ENCODE data around the gene CTNNB1.

CTNNB1 gene

DNA sequence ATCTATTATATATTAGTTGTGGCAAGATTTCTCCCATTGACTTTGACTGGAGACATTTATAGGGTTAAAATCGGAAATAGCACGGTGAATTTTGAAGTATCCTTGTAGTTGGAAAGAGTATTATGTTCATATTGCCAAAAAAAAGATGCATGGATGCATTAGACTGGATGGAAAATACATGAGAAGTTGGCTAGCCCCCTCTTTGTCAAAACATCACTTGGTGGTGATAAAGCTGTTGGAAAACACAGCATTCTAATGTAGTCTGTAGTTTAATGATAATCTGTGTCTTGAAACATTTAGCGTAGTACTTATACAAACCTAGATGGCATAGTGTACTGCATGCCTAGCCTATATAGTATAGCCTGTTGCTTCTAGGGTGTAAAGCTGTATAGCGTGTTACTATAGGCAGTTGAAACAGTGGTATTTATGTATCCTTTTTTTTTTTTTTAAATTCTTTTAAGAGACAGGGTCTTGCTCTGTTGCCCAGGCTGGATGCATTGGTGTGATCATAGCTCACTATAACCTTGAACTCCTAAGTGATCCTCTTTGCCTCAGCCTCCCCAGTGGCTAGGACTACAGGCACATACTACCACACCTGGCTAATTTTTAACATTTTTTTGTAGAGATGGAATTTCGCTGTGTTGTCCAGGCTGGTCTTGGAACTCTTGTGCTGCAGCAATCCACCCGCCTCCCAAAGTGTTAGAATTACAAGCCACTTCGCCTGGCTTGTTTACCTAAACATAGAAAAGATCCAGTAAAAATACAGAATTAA lies 21.8 kb downstream of the CTNNB1 start:
- FAIRE-seq, result no peak

DNA sequence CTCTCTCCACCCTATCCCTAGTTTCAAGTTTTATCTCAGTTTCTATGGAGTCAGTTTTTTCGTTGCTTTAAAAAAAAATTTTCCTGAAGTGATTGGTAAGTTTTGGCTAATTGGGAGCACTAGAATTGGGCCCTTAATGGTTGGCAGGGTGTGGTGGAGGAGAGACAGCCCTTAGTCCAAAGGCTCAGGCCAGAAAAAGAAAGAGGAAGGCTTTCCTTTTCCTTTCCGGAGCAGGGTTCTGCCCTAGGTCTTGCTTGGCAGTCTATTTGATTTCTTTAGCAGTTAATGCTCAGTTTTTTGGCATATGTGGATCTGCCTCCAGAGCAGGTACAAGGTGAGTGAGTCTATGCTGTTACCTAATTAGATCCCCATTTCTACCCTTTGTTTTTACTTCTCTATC lies 22.7 kb downstream of the CTNNB1 start:
- FAIRE-seq, result no peak

- no peak for FAIRE-seq
Observed at GRCh38 chr3:41222501-41222900, 23.2 kb downstream of the CTNNB1 start.

- FAIRE-seq, result no peak
Observed at GRCh38 chr3:41223078-41223477, 23.8 kb downstream of the CTNNB1 start.

GRCh38 chr3:41223691-41224090 lies 24.4 kb downstream of the CTNNB1 start:
- FAIRE-seq, result no peak

DNA sequence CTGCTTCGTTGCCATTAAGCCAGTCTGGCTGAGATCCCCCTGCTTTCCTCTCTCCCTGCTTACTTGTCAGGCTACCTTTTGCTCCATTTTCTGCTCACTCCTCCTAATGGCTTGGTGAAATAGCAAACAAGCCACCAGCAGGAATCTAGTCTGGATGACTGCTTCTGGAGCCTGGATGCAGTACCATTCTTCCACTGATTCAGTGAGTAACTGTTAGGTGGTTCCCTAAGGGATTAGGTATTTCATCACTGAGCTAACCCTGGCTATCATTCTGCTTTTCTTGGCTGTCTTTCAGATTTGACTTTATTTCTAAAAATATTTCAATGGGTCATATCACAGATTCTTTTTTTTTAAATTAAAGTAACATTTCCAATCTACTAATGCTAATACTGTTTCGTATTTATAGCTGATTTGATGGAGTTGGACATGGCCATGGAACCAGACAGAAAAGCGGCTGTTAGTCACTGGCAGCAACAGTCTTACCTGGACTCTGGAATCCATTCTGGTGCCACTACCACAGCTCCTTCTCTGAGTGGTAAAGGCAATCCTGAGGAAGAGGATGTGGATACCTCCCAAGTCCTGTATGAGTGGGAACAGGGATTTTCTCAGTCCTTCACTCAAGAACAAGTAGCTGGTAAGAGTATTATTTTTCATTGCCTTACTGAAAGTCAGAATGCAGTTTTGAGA lies 25.0 kb downstream of the CTNNB1 start:
- FAIRE-seq, result no peak

DNA sequence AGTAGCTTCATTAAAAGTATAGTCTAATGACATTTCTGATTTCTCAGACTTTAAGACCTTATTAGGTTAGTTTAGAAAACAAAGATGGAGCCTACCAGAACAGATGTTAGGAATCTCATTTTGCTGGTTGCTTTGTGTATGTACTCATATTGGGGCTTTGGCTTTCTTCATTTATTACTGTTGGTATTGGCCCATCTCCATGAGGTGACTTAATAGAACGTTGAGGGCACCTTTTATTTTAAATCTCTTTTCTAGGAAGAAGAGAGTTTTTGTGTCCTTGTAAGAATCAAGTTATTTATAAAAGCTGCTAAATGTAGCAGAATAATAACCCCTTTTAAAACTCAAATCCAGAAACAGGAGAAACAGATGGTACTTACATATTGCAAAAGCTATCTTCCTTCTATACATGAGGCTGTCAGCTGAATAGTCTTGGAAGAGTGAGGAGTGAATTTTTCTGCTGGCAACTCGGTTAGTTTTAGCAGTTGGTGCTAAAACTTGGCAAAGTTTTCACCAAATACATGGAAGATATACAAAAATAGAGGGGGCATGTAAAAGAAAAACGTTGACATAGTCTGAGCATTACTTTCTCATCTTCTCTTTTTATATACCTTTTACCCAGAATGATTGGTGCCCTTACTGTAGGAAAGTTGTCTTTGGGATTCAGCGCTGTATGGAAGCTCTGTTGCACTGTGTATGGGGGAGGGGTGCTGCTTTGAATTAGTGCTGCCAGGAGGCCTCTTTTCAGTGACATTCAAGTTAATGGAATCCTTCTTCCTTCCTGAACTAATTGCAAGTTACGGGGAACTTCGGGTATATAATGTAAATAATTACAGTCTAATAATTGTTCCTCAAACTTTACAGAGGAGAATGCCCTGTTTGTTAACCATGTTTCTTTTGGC lies 35.8 kb downstream of the CTNNB1 start:
- no peak for FAIRE-seq

GRCh38 chr3:41236228-41236627 lies 36.9 kb downstream of the CTNNB1 start:
- FAIRE-seq, result no peak

DNA sequence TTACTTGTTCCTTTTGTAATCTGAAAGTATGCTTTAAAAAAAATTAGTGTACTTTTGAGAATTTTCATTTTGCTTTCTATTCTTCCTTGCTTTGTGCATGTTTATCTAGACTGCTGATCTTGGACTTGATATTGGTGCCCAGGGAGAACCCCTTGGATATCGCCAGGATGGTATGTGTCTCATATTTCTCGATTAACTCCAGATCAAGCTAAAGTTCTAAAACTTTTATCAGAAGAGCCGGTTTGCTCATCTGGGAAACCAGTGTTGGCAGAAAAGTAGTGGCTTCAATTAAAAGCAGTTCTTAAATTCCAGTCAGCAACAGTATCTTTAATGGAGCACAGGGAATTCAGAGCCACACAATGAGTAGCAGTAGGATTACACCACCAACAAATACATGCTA lies 38.6 kb downstream of the CTNNB1 start:
- no peak for FAIRE-seq

- FAIRE-seq, result peak; percentile 11
Observed at GRCh38 chr3:41239587-41239986, 40.3 kb downstream of the CTNNB1 start.

DNA sequence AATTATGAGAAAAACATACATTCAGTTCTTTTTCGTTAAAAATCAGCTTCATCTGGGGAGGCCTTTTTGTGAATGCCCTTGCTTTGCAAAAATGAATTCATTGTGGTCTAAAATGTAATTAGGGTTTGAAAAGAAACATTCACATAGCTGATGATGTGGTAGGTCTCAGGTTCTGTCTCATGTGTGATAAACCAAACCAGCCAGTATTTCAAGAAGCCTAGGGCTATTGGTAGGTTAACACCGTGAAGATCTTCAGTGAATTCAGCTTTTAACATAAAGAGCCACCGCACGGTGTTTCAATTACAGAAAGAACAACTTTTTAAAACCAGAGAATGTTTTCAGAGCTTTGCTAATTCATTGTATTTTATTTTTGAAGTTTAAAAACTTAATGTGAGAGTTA lies 41.9 kb downstream of the CTNNB1 start:
- no peak for FAIRE-seq

- FAIRE-seq, result no peak
Observed at GRCh38 chr3:41241800-41242571, 42.7 kb downstream of the CTNNB1 start.

GRCh38 chr3:41243183-41243582 lies 43.9 kb downstream of the CTNNB1 start:
- no peak for FAIRE-seq

GRCh38 chr3:41244620-41245336 lies 45.5 kb downstream of the CTNNB1 start:
- no peak for FAIRE-seq

DNA sequence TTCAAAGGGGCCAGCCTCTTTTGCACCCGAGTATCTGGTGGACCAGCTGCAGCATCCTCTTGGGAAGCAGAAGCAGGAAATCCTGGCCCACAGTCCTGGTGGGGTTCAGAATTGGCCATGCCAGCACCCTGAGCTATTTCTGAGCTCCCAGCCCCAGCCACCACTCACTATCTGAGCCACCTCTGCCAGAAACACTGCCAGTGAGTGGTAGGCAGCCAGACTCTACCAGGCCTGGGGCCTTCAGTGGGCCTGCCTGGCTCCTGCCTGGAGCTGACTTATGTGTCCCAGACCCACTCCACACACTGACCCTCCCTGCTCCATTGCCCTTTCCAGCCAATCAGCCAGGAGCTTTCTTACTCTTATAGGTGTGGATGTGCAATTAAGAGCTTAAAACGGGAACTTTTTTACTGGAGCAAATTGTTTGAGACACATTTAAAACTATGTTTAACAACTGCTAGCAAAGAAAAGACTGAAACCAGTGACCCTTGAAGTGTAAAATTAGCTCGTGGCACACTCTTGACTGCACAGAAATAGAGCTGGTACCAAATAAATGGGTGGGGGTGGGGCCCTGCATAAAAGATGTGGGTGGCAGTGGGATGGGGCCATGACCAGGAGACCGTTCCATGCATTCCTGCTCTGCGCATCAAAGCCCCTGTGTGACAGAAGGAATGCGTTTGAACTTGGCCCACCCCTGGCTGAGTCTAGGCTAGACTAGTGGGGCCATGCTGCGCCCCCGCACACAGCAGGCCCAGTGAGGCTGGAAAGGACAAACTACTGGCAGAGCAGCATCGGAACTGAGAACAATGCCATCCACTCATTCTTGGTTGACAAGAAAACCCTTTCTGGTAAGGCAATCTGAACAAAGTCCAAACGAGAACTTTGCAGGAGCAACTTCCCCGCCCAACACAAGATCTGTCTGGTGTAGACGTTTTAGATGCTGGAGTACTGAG lies 48.0 kb downstream of the CTNNB1 start:
- FAIRE-seq, result no peak

- no peak for FAIRE-seq
Observed at GRCh38 chr3:41248525-41248924, 49.2 kb downstream of the CTNNB1 start.

DNA sequence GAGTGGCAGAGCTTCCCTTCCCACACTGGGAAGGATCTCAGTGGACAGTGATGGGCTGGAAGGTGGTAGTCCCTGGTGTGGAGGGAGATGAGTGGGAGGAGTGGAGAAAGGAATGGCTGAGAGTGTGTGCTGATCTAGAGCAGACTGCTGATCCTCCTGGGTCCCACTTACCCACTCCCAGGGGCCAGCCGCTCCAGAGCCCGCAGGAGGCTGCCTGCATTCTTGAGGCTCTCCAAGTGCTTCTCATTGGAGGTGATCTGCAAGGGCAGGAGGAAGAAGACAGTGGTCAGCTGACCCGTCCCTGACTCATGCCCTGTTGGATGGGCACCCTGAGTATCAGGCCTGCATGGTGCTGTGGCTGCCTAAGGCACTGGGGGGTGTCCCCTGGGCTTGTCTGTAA lies 50.0 kb downstream of the CTNNB1 start:
- FAIRE-seq, result no peak

DNA sequence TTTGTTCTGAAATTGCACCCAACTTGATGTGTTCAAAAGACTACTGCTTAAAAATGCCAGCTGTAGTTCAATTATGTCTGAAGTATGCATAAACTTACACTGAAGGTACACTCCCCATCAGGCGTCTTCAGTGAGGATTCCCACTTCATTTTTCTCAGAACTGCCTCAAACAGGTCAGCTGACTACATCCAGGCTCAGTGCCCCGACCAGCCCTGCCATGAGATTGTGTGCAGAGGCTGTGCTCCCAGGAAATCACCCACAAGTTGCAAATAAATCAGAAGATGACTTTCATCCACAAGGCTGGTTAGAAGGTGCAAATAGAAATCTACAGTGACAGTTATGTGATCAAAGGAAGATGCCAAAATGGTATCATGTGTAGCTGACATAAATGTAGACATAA lies 51.5 kb downstream of the CTNNB1 start:
- no peak for FAIRE-seq

GRCh38 chr3:41251593-41251992 lies 52.3 kb downstream of the CTNNB1 start:
- no peak for FAIRE-seq

GRCh38 chr3:41258239-41258800 lies 59.0 kb downstream of the CTNNB1 start:
- no peak for FAIRE-seq

Measured in G401.6 (cell line).